SK-N-SH (cell line): ENCODE results near the gene DCUN1D2. TPM values are rescaled to one million over a fixed set of nuclear protein-coding genes. Genes with fewer than 3 reads are reported as not detected.

ENCODE experiments used
- CTCF ChIA-PET: fragments of 300-600, 350-600 bp; formaldehyde crosslinking; extraction: SDS; loops from one replicate; lab custom pipeline; 2021; lab: Yijun Ruan, JAX
- POLR2A ChIA-PET: fragments of 350-600 bp; sonication (Branson Sonifier 250); formaldehyde crosslinking; extraction: SDS; loops from one replicate; lab custom pipeline; 2020; ENCODE audit warnings: antibody characterized with exemption, inconsistent platforms; lab: Yijun Ruan, JAX
- DNase-seq: peaks from one replicate; pipeline ENCODE4 v3.0.0; 2012
- H2AFZ ChIP-seq: fragments of 200-600 bp; sonication (generic); 2 replicates; pipeline ENCODE4 v1.8.1; 2016; ENCODE audit warnings: antibody characterized with exemption, mild to moderate bottlenecking, low read depth
- H3F3A ChIP-seq: fragments of 200-600 bp; sonication (generic); replicated peaks from 2 replicates; pipeline ENCODE3; 2016; ENCODE audit warnings: antibody characterized with exemption, mild to moderate bottlenecking; ENCODE audit not compliant: insufficient read depth
- H3K27ac ChIP-seq, 2 experiments: fragments of 200-500 bp in 1 of 2; fragments of 200-600 bp in 1 of 2; sonication (Bioruptor generic) in 1 of 2; sonication (generic), shearing (Covaris generic) in 1 of 2; 2 replicates each; pipeline versions ENCODE4 v1.5.1 to v1.6.1; 2014 to 2016; ENCODE audit warnings: low read depth in 2 of 2, inconsistent platforms in 1 of 2, low read length in 1 of 2, mild to moderate bottlenecking in 1 of 2, mixed read lengths in 1 of 2
- H3K27me3 ChIP-seq: fragments of 200-600 bp; sonication (generic), shearing (Covaris generic); 2 replicates; pipeline ENCODE4 v1.6.1; 2016; ENCODE audit warnings: mixed run types; ENCODE audit not compliant: insufficient read depth
- H3K36me3 ChIP-seq, 2 experiments: fragments of 200-500 bp in 1 of 2; fragments of 200-600 bp in 1 of 2; sonication (Bioruptor generic) in 1 of 2; sonication (generic) in 1 of 2; replicated peaks in 1 of 2; 2 replicates each; pipeline versions ENCODE3 to v1.5.1; 2014 to 2016; ENCODE audit warnings: low read length in 1 of 2, mild to moderate bottlenecking in 1 of 2; ENCODE audit not compliant: insufficient read depth in 2 of 2, control insufficient read depth in 1 of 2
- H3K4me1 ChIP-seq, 2 experiments: fragments of 200-500 bp in 1 of 2; fragments of 200-600 bp in 1 of 2; sonication (Bioruptor generic) in 1 of 2; sonication (generic), shearing (Covaris generic) in 1 of 2; 2 replicates each; pipeline versions ENCODE4 v1.5.1 to v1.6.1; 2014 to 2016; ENCODE audit warnings: low read depth in 1 of 2, low read length in 1 of 2, mixed run types in 1 of 2; ENCODE audit not compliant: insufficient read depth in 2 of 2, control insufficient read depth in 1 of 2
- H3K4me2 ChIP-seq: fragments of 200-600 bp; sonication (generic), shearing (Covaris generic); 2 replicates; pipeline ENCODE4 v1.6.1; 2017; ENCODE audit warnings: mixed run types
- H3K4me3 ChIP-seq, 2 experiments: fragments of 200-500 bp in 1 of 2; fragments of 200-600 bp in 1 of 2; sonication (Bioruptor generic) in 1 of 2; sonication (generic), shearing (Covaris generic) in 1 of 2; 2 replicates each; pipeline versions ENCODE4 v1.5.1 to v1.8.1; 2014 to 2016; ENCODE audit warnings: low read depth in 2 of 2, inconsistent platforms in 1 of 2, low read length in 1 of 2, mild to moderate bottlenecking in 1 of 2, mixed read lengths in 1 of 2, moderate library complexity in 1 of 2
- H3K79me2 ChIP-seq: fragments of 200-600 bp; sonication (generic); 2 replicates; pipeline ENCODE4 v1.8.1; 2017; ENCODE audit warnings: mild to moderate bottlenecking; ENCODE audit not compliant: insufficient read depth
- H3K9ac ChIP-seq: fragments of 200-600 bp; sonication (generic); 2 replicates; pipeline ENCODE4 v1.6.1; 2017; ENCODE audit warnings: mixed run types
- H3K9me2 ChIP-seq: fragments of 200-600 bp; sonication (generic); 2 replicates; pipeline ENCODE4 v1.6.1; 2017; ENCODE audit warnings: mixed run types
- H3K9me3 ChIP-seq: fragments of 200-600 bp; sonication (generic); 2 replicates; pipeline ENCODE4 v1.6.1; 2017; ENCODE audit warnings: mixed run types, mild to moderate bottlenecking, moderate library complexity
- H4K20me1 ChIP-seq: fragments of 200-600 bp; sonication (generic); 2 replicates; pipeline ENCODE4 v1.6.1; 2017; ENCODE audit warnings: mild to moderate bottlenecking, mixed run types; ENCODE audit not compliant: insufficient read depth
- CHD2 ChIP-seq: fragments of 150-350 bp; IDR thresholded peaks from 2 replicates; pipeline ENCODE4 v1.6.1; 2018; ENCODE audit warnings: low read length; ENCODE audit not compliant: partially characterized antibody
- ELF1 ChIP-seq: IDR thresholded peaks from 2 replicates; pipeline ENCODE4 v1.4.0; 2012
- EP300 ChIP-seq, 2 experiments: IDR thresholded peaks; 2 replicates each; pipeline versions ENCODE4 v1.4.0 to v1.6.1; 2012; ENCODE audit warnings: borderline replicate concordance in 1 of 2, low read depth in 1 of 2, low read length in 1 of 2
- FOXJ3 ChIP-seq: sonication (generic); formaldehyde crosslinking; IDR thresholded peaks from 2 replicates; pipeline ENCODE4 v1.5.1; 2020; ENCODE audit warnings: mild to moderate bottlenecking, missing genetic modification reagents
- GABPA ChIP-seq: IDR thresholded peaks from 2 replicates; pipeline ENCODE4 v1.4.0; 2012; ENCODE audit warnings: low read depth, mild to moderate bottlenecking
- JUND ChIP-seq: IDR thresholded peaks from 2 replicates; pipeline ENCODE4 v1.4.0; 2012
- MEF2A ChIP-seq: IDR thresholded peaks from 2 replicates; pipeline ENCODE4 v1.4.0; 2012; ENCODE audit warnings: low read depth, borderline replicate concordance
- MXI1 ChIP-seq: IDR thresholded peaks from 2 replicates; pipeline ENCODE4 v1.6.1; 2012; ENCODE audit warnings: mild to moderate bottlenecking, low read depth, low read length, improper control_type of control experiment
- NRF1 ChIP-seq: IDR thresholded peaks from 2 replicates; pipeline ENCODE4 v1.6.1; 2012; ENCODE audit warnings: low read depth, mild to moderate bottlenecking, low read length
- POLR2AphosphoS5 ChIP-seq: IDR thresholded peaks from 2 replicates; pipeline ENCODE4 v1.6.1; 2012; ENCODE audit warnings: low read depth, low read length
- RCOR1 ChIP-seq: fragments of 150-350 bp; IDR thresholded peaks from 2 replicates; pipeline ENCODE4 v1.6.1; 2017; ENCODE audit warnings: antibody characterized with exemption, low read length
- SIN3A ChIP-seq: IDR thresholded peaks from 2 replicates; pipeline ENCODE4 v1.6.1; 2012; ENCODE audit warnings: low read depth, mild to moderate bottlenecking, low read length, moderate library complexity, borderline replicate concordance
- TAF1 ChIP-seq: IDR thresholded peaks from 2 replicates; pipeline ENCODE4 v1.6.1; 2012; ENCODE audit warnings: low read depth, mild to moderate bottlenecking, low read length, moderate library complexity, borderline replicate concordance
- WGBS: methylation state at CpG from one replicate; pipeline ENCODE4 v1.1.6; 2017; ENCODE audit warnings: low lambda C conversion rate; 5-methylcytosine and 5-hydroxymethylcytosine counted together
- polyA plus RNA-seq, 3 experiments: library from polyadenylated mRNA; depleted of rRNA; stranded (reverse); fragments of >200 nt; gene quantifications; 2 replicates each; pipeline ENCODE4 v1.2.3, GENCODE V29; 2012
- TF ChIP-seq, protein P1 (sequence below): IDR thresholded peaks from 2 replicates; pipeline ENCODE4; 2012
- TF ChIP-seq, protein P2 (sequence below): IDR thresholded peaks from 2 replicates; pipeline ENCODE4 v1.4.0; 2012; ENCODE audit warnings: low read depth, borderline replicate concordance
- TF ChIP-seq, protein P3 (sequence below): IDR thresholded peaks from 2 replicates; pipeline ENCODE4 v1.4.0; 2012; ENCODE audit warnings: low read depth

DCUN1D2 gene
- 11.0 and 13.0 TPM in 2 replicates for polyA plus RNA-seq (2012; rRNA removed)
- 7.2 and 7.4 TPM in 2 replicates for polyA plus RNA-seq (2012; cell fraction: cytosol; rRNA removed)
- 58.3 and 68.7 TPM in 2 replicates for polyA plus RNA-seq (2012; cell fraction: nucleus; rRNA removed)

DNA sequence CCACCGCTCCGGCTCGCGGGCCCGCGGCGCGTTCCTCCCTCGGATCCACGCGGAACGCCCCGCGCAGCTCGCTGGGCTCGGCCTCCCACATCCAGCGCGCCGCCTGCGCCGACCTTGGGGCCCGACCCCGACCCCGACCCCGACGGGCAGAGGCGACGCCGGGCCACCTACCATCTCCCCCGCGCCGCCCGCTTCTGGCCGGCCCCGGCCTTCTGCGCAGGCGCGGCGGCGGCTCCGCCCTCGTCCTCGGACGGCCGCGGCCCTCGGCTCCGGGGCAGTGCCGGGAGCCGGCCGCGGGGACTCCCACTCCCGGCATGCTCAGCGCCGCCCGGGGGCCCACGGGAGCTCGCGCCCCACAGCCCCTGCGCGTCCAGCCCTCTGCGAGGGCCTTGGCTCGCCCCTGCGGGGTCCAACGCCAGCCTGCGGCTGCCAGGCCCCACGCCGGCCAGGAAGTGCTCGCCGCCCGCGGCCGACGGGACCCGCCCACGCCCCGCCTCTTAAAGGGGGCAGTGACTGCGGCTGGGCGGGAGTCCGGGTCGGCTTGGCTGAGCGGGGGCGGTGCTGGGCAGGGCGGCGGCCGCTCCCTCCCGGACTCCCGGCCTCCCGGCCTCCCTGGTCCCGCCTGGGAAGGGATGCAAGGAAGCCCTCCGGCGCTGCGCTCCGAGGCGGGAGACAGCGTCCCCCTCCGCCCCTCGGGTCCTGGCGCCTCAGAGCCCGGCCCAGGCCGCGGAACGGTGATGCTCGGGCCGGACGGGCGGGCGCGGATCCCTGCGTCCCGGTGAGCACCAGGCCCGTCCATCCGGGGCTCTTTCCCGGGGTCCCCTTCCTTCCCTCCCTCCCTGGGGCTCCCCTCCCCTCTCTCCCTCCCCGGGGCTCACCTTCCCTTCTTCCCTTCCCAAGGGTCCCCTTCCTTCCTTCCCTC is at the start of gene DCUN1D2:
TSS of gene DCUN1D2 (minus strand) at position 216 of the 922 bp plus-strand sequence. CDS start at position 174, 42 bp downstream.
- TF ChIP-seq EP300 (IDR thresholded peaks at IDR 0.05; ENCODE audit: borderline replicate concordance in 1 of 2, low read depth in 1 of 2, low read length in 1 of 2), result 0 out of 4 replicates have a peak, but pooled peaks of 1 of the 2 experiments have one; percentile 8
- 0 out of 2 replicates have a peak, but pooled peaks have one; percentile 42 for TF ChIP-seq RCOR1
- TF ChIP-seq, protein P1, sequence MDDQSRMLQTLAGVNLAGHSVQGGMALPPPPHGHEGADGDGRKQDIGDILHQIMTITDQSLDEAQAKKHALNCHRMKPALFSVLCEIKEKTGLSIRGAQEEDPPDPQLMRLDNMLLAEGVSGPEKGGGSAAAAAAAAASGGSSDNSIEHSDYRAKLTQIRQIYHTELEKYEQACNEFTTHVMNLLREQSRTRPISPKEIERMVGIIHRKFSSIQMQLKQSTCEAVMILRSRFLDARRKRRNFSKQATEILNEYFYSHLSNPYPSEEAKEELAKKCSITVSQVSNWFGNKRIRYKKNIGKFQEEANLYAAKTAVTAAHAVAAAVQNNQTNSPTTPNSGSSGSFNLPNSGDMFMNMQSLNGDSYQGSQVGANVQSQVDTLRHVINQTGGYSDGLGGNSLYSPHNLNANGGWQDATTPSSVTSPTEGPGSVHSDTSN, result peak; percentile 28
- peak; percentile 39 for TF ChIP-seq CHD2
- 0 out of 2 replicates have a peak, but pooled peaks have one; percentile 46 for TF ChIP-seq GABPA
- 0 out of 2 replicates have a peak, but pooled peaks have one; percentile 9 for TF ChIP-seq POLR2AphosphoS5
- TF ChIP-seq ELF1, result peak; percentile 82
- TF ChIP-seq, protein P2, sequence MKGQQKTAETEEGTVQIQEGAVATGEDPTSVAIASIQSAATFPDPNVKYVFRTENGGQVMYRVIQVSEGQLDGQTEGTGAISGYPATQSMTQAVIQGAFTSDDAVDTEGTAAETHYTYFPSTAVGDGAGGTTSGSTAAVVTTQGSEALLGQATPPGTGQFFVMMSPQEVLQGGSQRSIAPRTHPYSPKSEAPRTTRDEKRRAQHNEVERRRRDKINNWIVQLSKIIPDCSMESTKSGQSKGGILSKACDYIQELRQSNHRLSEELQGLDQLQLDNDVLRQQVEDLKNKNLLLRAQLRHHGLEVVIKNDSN, result 0 out of 2 replicates have a peak, but pooled peaks have one; percentile 11
- no peak; the same call in none of the 2 replicates for TF ChIP-seq TAF1
- peak; percentile 19; the same call in 1 of the 2 replicates for TF ChIP-seq SIN3A
- no peak for TF ChIP-seq MEF2A
- TF ChIP-seq, protein P3, sequence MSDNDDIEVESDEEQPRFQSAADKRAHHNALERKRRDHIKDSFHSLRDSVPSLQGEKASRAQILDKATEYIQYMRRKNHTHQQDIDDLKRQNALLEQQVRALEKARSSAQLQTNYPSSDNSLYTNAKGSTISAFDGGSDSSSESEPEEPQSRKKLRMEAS, result peak; percentile 63; the same call in 1 of the 2 replicates
- TF ChIP-seq MXI1, result peak; percentile 44; the same call in 1 of the 2 replicates
- TF ChIP-seq JUND, result no peak
- TF ChIP-seq FOXJ3 (CRISPR knock-in tag), result no peak
- peak; percentile 74 for TF ChIP-seq NRF1
- Histone ChIP-seq H3K9ac (peak within 1 kb of the TSS; percentile 95), H3K4me3 (peak within 1 kb of the TSS; percentile 65 to 83), H3K9me3 (no peaks in the 10 kb centered on the region), H3K79me2 (peaks cover 92% of the 10 kb centered on the region), H3K36me3 (peaks cover 11 to 23% of the 10 kb centered on the region in 2 experiments), H3K27me3 (no peaks in the 10 kb centered on the region), H3K9me2 (no peaks in the 10 kb centered on the region), H4K20me1 (peaks cover 53% of the 10 kb centered on the region), H2AFZ (peak within 1 kb of the TSS; percentile 57), H3K27ac (peak within 1 kb of the TSS; percentile 84 to 87), H3F3A (peaks cover 23% of the 10 kb centered on the region), H3K4me2 (peak within 1 kb of the TSS; percentile 92), H3K4me1 (peaks cover 24 to 49% of the 10 kb centered on the region in 2 experiments; a peak in 3 of 4 replicates)
- CTCF ChIA-PET, result interaction anchor here (0.6 to 6.5 kb wide), 7 partner anchors 10 to 457 kb away, joined by 3 to 41 read pairs (median 4); no protein-coding TSS in a partner anchor
- POLR2A ChIA-PET, result interaction anchor here (1.1 to 1.3 kb wide), 2 partner anchors 14 to 55 kb away, joined by 4 read pairs; no protein-coding TSS in a partner anchor
- under 1% methylated on average over 22 of the region's 115 CpGs for WGBS
- DNase-seq, result peak; percentile 99
